NCI-H460 (cell line): ENCODE measurements around the gene SDR39U1. TPM values are rescaled to one million over a fixed set of nuclear protein-coding genes. Genes with fewer than 3 reads are reported as not detected.
"Not testable (repeated sequence)": the region's sequence is repeated elsewhere in the genome, so short reads cannot be mapped to it uniquely, and the experiment has no call there.

Source experiments
- DNase-seq: peaks from one replicate; pipeline ENCODE4 v3.0.0-alpha.2; 2016; ENCODE audit warnings: low read depth; ENCODE audit errors: extremely low read depth
- polyA plus RNA-seq: library from polyadenylated mRNA; depleted of rRNA; stranded (reverse); fragments of >200 nt; gene quantifications from 2 replicates; pipeline ENCODE4 v1.2.3, GENCODE V29; 2014; cell fraction: nucleus; rRNA removed
- total RNA-seq: library from RNA; depleted of rRNA; stranded (reverse); fragments of >200 nt; shearing (Covaris generic); gene quantifications from 2 replicates; pipeline ENCODE4 v1.2.3, GENCODE V29; 2014; rRNA removed

SDR39U1 gene
- 22.6 and 24.7 TPM in 2 replicates for total RNA-seq
- polyA plus RNA-seq, result 93.3 and 132 TPM in 2 replicates

- peak; percentile 99 for DNase-seq
Observed at GRCh38 chr14:24442240-24443052, at the start of gene SDR39U1. Gene SDR39U1, minus strand, starts transcription at chr14:24442776. Its CDS starts 7 bp downstream, at chr14:24442769.

GRCh38 chr14:24491586-24492408 is 49.2 kb upstream of the SDR39U1 start:
- DNase-seq, result not testable (repeated sequence)

- DNase-seq, result no peak
Observed at GRCh38 chr14:24483604-24484252, 41.2 kb upstream of the SDR39U1 start.

GRCh38 chr14:24482699-24483303 is 40.2 kb upstream of the SDR39U1 start:
- not testable (repeated sequence) for DNase-seq

GRCh38 chr14:24481622-24482324 is 39.2 kb upstream of the SDR39U1 start:
- peak; percentile 59 for DNase-seq

DNA sequence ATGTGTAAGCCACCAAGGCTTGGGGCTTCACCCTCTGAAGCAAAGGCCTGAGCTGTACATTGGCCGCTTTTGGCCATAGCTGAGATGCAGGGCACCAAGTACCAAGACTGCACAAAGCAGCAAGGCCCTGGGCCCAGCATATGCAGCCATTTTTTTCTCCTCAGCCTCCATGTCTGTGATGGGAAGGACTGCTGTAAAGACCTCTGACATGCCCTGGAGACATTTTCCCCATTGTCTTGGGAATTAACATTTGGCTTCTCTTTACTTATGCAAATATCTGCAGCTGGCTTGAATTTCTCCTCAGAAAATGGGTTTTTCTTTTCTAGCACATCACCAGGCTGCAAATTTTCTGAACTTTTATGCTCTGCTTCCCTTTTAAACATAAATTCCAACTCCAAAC is 37.4 kb upstream of the SDR39U1 start:
- not testable (repeated sequence) for DNase-seq

DNA sequence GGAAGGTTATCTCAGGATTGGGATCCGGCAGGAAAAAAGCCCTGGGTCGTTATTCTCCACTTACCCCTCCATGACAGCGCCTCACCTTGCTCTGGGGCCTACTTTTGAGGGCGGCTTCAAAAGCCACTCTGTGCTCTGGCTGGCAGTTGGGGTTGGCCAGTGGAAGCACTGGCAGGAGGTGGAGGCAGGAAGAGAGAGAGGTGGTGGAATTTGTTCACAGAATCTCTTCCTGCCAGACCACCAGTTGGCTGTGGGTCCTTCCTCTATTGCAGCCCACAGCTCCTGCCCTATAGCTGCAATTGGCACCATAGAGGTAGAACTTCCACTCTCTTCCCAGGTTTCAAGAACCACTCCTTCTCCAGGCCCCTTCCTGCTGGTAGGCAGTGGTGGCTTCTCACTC is 32.7 kb upstream of the SDR39U1 start:
- DNase-seq, result no peak

DNA sequence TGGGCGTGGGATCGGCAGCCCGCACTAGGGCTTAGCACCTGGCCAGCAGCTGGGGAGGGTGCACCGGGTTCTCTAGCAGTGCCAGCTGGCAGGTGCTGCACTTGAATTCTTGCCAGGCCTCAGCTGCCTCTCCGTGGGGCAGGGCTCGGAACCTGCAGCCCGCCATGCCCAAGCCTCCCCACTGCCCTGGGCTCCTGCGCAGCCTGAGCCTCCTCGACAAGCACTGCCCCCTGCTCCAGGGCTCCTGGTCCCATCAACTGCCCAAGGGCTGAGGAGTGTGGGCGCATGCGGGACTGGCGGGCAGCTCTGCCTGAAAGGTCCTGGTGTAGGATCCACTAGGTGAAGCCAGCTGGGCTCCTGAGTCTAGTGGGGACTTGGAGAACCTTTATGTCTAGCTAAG is 30.6 kb upstream of the SDR39U1 start:
- DNase-seq, result no peak

DNA sequence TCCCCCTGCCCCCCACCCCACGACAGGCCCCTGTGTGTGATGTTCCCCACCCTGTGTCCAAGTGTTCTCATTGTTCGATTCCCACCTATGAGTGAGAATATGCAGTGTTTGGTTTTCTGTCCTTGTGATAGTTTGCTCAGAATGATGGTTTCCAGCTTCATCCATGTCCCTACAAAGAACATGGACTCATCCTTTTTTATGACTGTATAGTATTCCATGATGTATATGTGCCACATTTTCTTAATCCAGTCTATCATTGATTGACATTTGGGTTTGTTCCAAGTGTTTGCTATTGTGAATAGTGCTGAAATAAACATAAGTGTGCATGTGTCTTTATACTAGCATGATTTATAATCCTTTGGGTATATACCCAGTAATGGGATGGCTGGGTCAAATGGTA is 27.9 kb upstream of the SDR39U1 start:
- not testable (repeated sequence) for DNase-seq

- DNase-seq, result no peak
Observed at GRCh38 chr14:24465805-24466204, 23.2 kb upstream of the SDR39U1 start.

GRCh38 chr14:24465368-24465767 is 22.8 kb upstream of the SDR39U1 start:
- no peak for DNase-seq

GRCh38 chr14:24463884-24464785 is 21.6 kb upstream of the SDR39U1 start:
- DNase-seq, result no peak

GRCh38 chr14:24463017-24463883 is 20.7 kb upstream of the SDR39U1 start:
- DNase-seq, result no peak

GRCh38 chr14:24461336-24461735 is 18.8 kb upstream of the SDR39U1 start:
- DNase-seq, result no peak

- no peak for DNase-seq
Observed at GRCh38 chr14:24459331-24459730, 16.8 kb upstream of the SDR39U1 start.

GRCh38 chr14:24458736-24459135 is 16.2 kb upstream of the SDR39U1 start:
- no peak for DNase-seq

DNA sequence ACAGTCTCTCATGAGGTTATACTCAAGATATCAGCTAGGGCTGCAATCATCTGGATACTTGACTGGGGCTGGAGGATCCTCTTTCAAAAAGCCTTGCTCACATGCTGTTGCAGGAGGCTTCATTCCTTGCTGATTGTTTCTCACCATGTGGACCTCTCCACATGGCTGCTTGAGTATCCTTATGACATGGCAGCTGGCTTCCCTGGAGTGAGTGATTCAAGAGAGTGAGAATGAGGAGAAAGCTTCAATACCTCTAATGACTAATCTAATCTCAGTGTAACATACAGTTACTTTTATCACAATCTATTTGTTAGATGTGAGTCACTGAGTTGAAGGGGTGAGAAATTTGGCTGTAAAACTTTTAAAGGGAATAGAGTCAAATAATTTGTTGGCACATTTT is 14.4 kb upstream of the SDR39U1 start:
- DNase-seq, result no peak

DNA sequence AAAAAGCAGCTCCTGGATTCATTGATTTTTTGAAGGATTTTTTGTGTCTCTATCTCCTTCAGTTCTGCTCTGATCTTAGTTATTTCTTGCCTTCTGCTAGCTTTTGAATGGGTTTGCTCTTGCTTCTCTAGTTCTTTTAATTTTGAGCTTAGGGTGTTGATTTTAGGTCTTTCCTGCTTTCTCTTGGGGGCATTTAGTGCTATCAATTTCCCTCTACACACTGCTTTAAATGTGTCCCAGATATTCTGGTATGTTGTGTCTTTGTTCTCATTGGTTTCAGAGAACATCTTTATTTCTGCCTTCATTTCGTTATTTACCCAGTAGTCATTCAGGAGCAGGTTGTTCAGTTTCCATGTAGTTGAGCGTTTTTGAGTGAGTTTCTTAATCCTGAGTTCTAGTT is 8.3 kb upstream of the SDR39U1 start:
- not testable (repeated sequence) for DNase-seq
